ENCODE results near the gene CSPG5. TPM values are rescaled to one million over a fixed set of nuclear protein-coding genes. Genes with fewer than 3 reads are reported as not detected.

CSPG5 gene
- total RNA-seq, 1 experiment from 2014 or later = 5.7 TPM

GRCh38 chr3:47605652-47606051 is 27.0 kb upstream of the CSPG5 start:
- H3K79me2 ChIP-seq (ENCODE audit: insufficient read depth, low read length) = 0 out of 2 replicates have a peak, but pooled peaks cover 2% of the 10 kb centered on the region
- no peak overlapping the region for H3K56ac ChIP-seq (ENCODE audit: insufficient read length, low read depth, low read length)
- no peak overlapping the region for H3K9ac ChIP-seq (ENCODE audit: extremely low read depth, insufficient read length, low read length)
- Mint-ChIP-seq H3K4me3 (no peak overlapping the region), H3K27ac (no peak overlapping the region), H3K36me3 (ENCODE audit: insufficient read depth in 1 of 3, low read depth in 3 of 3) (peaks cover 48 to 85% (median 62%) of the 10 kb centered on the region in 3 experiments), H3K9me3 (no peaks in the 10 kb centered on the region), H3K4me1 (0 out of 4 replicates have a peak, but pooled peaks cover 0 to 3% of the 10 kb centered on the region in 2 experiments), H3K27me3 (ENCODE audit: low read depth) (no peaks in the 10 kb centered on the region)
- H3K18ac ChIP-seq (ENCODE audit: insufficient read length, low read depth, low read length) = no peak overlapping the region
- H4K5ac ChIP-seq (ENCODE audit: insufficient read length, low read depth, low read length) = no peak overlapping the region
- no peak overlapping the region for H3T11ph ChIP-seq (ENCODE audit: low read length)
- H2AFZ ChIP-seq (ENCODE audit: low read length) = no peak overlapping the region
- H3K23me2 ChIP-seq (ENCODE audit: insufficient read length, low read depth, low read length, poor library complexity, severe bottlenecking) = no peaks in the 10 kb centered on the region
- TF ChIP-seq, protein P1, sequence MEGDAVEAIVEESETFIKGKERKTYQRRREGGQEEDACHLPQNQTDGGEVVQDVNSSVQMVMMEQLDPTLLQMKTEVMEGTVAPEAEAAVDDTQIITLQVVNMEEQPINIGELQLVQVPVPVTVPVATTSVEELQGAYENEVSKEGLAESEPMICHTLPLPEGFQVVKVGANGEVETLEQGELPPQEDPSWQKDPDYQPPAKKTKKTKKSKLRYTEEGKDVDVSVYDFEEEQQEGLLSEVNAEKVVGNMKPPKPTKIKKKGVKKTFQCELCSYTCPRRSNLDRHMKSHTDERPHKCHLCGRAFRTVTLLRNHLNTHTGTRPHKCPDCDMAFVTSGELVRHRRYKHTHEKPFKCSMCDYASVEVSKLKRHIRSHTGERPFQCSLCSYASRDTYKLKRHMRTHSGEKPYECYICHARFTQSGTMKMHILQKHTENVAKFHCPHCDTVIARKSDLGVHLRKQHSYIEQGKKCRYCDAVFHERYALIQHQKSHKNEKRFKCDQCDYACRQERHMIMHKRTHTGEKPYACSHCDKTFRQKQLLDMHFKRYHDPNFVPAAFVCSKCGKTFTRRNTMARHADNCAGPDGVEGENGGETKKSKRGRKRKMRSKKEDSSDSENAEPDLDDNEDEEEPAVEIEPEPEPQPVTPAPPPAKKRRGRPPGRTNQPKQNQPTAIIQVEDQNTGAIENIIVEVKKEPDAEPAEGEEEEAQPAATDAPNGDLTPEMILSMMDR (conservative IDR thresholded peaks at IDR 0.05) = no peak
- no peaks in the 10 kb centered on the region for H3K27me3 ChIP-seq (ENCODE audit: insufficient read depth, low read length)
- no peaks in the 10 kb centered on the region for H3K79me1 ChIP-seq (ENCODE audit: insufficient read depth, low read depth, low read length, poor library complexity, severe bottlenecking)
- H2BK12ac ChIP-seq (ENCODE audit: insufficient read length, low read depth, low read length) = no peak overlapping the region
- no peaks in the 10 kb centered on the region for H4K20me1 ChIP-seq (ENCODE audit: control insufficient read depth, insufficient read depth, insufficient read length)
- no peak overlapping the region for H2BK20ac ChIP-seq (ENCODE audit: low read depth, low read length, poor library complexity, severe bottlenecking)
- H2BK5ac ChIP-seq (ENCODE audit: insufficient read length, low read length) = no peak overlapping the region
- no peak overlapping the region for H3K23ac ChIP-seq (ENCODE audit: insufficient read length, low read depth, low read length)
- H3K4me1 ChIP-seq (ENCODE audit: insufficient read depth, low read length) = no peaks in the 10 kb centered on the region
- no peaks in the 10 kb centered on the region for H3K9me3 ChIP-seq (ENCODE audit: control insufficient read depth, low read depth, low read length)
- H4K91ac ChIP-seq (ENCODE audit: insufficient read length, low read depth, low read length) = no peak overlapping the region
- no peak overlapping the region for H2BK120ac ChIP-seq (ENCODE audit: low read depth, low read length, poor library complexity, severe bottlenecking)
- H3K27ac ChIP-seq (ENCODE audit: insufficient read length, low read depth, low read length) = no peak overlapping the region
- DNase-seq = no peak
- no peak overlapping the region for H3K14ac ChIP-seq (ENCODE audit: insufficient read depth, low read length)
- no CpG with 5 or more reads among the region's 2 CpGs for WGBS (ENCODE audit: extremely low coverage, insufficient read length, low lambda C conversion rate)
- H4K8ac ChIP-seq (replicated peaks; ENCODE audit: insufficient read length, low read depth, low read length) = no peak overlapping the region
- H3K4me2 ChIP-seq (ENCODE audit: insufficient read depth, insufficient read length, low read length) = no peak overlapping the region
- no peak overlapping the region for H2BK15ac ChIP-seq (ENCODE audit: low read depth, low read length)
- H3K4ac ChIP-seq (ENCODE audit: low read depth, low read length) = no peak overlapping the region
- H2AK5ac ChIP-seq (ENCODE audit: insufficient read length, low read length) = no peak overlapping the region
